NCI-H345 (cell line): ENCODE measurements around the gene CDKL4.
A peak's percentile ranks its signal among the peaks of the same experiment; 100 is the strongest.
"Not testable (repeated sequence)": the region's sequence is repeated elsewhere in the genome, so short reads cannot be mapped to it uniquely, and the experiment has no call there.

Experiments
- DNase-seq: peaks from one replicate; lab custom pipeline; 2025; lab: John Stamatoyannopoulos, UW

Gene CDKL4

DNA sequence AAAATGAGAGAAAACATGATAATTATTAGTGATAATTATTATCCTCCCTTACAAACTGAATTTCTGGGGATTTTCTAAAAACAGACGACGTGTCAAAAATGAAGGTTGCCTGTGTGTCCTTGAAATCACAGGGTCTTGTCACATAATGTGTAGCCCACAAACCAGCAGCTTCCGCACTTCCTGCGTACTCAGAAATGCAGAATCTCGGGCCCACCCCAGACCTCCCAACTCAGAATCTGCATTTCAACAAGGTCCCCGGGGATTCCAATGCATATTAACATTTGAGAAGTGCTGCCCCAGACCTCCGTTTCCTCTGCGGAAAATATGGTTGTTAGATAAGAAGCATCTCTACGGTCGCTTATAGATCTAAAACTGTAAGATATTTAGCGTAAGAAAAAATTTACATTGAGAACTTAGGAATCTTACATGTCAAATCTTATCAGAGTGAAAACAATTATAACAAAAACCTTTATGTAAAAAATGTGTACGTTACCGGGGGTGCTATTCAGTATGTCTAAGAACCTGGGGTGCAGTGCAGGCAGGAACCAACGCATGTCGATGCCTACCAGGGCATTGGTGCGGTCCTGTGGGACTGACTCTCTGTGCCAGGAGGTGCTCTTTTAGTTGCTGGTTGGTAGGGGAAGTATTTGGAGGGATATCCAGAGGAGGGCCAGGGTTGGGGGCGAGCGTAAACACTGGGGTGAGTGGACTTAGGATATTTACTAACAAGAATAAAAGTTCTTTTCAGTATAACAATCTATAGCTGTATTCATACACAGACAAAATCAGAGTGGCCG lies 15.2 kb downstream of the CDKL4 start:
- DNase-seq = no peak

DNA sequence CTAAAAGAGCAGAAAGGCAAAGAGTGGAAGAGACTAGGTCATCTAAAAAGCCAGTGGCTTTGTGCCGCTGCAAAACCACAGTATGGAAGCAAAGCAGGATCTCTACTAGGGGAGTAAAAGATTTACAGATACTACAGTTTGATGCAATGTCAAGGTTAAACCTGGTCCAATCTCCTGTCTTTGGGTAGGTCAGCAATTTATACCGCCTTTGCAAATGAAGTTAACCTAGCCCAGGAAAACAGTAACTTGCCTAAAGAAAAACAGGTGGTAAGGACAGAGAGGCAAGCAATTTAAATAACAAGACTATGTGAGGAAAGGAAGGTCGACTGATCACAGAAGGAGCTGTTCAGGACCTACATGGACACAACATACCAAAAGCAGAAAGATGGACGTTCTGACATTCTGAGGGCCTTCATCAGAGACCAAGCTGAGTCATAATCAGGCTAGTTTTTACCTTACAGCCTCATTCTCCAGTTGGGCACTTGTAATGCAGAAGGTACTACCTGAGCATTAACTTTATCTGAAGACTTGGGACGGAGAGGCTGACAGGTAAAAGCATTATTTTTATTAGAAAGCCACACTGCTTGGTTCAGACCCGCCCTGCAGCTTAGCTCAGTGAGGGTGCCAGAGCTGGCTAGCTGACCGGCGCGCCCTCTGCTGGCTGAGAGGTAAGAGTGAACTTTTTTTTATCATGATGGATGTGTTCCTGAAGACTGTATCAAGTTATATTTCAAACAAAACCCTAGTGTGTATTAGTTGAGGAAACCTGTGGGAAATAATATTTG lies 15.9 kb downstream of the CDKL4 start:
- peak; percentile 61 for DNase-seq

GRCh38 chr2:39225567-39225966 lies 18.2 kb downstream of the CDKL4 start:
- DNase-seq = no peak

DNA sequence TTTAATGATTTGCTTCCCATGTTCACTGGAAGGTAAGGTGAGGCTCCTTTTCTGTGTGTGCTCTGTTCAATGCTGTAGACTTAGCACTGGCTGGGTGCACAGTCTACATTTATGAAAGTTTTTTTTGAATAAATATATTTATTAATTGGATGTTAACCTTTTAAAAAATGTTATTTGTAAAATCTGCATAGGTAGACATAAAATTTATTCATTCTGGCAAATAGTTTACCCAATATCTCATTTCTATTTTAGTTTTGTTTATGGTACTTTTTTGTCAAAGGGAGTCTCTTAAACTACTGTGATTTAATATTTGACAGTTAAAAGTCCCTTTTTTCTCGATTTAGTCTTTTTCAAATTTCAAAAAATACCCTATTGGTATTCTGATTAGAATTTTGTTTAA lies 19.9 kb downstream of the CDKL4 start:
- no peak for DNase-seq

DNA sequence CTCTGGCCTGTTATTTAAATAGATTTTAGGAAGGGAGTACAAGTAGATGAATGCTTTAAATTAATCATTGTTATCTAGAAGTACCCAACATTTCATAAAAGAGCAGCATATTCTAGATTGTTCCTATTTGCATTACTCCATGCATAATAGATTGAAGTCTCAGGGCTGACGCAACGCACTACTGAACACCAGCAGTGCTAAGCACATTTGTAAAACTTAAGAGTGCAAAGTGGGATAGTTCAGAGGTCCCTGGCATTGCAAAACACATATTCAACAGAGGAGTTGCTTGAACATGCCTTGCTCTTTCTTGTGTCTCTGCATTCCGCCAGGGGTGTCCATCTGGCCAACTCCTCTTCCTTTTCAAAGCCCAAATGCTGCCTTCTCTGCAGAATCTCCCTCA lies 22.3 kb downstream of the CDKL4 start:
- no peak for DNase-seq

GRCh38 chr2:39220136-39220535 lies 23.6 kb downstream of the CDKL4 start:
- DNase-seq = no peak

DNA sequence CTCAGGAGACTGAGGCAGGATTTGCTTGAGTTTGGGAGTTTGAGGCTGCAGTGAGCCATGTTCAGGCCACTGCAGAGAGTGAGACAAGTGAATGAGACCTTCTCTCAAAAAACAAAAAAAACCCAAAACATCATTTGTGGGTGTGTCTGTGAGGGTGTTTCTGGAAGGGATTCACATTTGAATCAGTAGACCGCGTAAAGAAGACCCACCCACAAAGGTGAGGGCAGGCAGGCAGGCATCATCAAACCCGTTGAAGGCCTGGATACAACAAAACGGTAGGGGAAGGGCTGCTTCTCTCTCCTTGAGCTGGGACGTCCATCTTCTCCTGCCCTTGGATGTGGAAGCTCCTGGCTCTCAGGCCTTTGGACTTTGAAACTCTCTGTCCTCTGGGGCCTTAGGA lies 25.4 kb downstream of the CDKL4 start:
- DNase-seq = no peak

DNA sequence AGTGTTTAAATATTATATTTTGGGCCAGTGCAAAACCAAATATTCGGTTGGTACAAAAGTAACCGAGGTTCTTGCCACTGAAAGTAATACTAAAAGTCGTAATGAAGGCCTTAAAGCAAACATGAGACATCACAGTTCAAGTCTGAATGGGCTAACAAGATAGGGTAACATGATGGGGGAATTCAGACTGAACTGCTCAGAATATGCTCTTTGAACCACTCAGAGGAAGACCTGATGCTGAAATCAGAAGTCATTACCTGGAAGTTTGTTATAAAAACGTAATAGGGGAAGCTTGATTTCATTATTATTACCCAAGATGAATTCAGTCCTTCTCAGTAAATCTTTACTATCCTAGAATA lies 26.6 kb downstream of the CDKL4 start:
- no peak for DNase-seq

DNA sequence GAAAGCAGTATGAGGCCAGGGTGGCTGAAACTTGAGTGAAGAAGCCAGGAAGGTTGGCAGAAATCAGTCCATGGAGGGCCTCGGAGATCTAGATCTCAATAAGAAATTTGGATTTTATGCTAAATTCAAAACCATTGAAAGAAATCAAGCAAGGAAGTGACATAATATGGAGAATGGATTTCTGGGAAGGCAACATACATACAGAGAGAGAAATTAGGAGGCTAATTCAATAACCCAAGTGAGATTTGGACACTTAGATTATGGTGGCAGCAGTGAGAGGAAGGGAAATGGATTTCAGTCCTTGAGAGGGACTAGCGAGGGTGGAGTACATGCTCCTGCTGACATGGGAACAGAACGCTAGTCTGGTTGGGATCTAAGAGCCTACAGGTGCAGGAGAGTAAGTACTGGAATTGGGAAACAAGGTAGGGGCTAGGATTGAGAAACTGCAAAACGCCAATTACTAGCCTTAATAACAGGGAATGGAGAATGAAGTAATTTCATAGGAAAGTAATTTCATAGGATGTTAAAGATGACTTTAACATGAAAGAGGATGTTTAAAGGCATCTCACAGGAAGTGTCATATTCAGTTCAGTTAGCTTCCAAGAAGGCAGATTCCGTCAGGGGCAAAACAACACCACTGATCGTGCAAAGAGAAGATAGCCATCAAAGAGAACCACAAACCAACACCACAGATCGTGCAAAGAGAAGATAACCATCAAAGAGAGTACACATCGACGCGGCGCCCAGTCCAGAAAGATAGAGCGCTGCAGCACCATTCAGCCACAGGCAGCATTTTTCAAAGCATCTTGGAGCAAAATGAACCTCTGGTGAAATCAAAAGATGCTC lies 27.2 kb downstream of the CDKL4 start:
- no peak for DNase-seq

GRCh38 chr2:39215545-39215944 lies 28.2 kb downstream of the CDKL4 start:
- DNase-seq = no peak

- DNase-seq = no peak
Observed at GRCh38 chr2:39213015-39213414, 30.8 kb downstream of the CDKL4 start.

DNA sequence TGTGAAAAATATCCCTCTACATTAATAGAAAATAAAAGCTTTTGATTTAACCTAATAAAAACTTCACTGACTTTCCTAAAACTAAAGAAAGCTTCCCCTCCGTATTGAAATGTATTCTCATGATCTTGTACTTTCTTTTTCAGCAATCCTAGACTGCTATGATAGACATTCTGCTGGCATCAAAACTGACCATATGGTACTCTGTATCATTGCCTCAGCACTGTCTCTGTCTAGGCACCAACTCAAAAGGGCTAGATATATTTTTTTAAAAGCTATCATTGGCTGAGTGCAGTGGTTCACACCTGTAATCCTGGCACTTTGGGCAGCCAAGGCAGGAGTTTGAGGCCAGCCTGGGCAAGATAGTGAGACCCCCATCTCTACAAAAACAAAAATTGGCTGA lies 32.9 kb downstream of the CDKL4 start:
- no peak for DNase-seq

DNA sequence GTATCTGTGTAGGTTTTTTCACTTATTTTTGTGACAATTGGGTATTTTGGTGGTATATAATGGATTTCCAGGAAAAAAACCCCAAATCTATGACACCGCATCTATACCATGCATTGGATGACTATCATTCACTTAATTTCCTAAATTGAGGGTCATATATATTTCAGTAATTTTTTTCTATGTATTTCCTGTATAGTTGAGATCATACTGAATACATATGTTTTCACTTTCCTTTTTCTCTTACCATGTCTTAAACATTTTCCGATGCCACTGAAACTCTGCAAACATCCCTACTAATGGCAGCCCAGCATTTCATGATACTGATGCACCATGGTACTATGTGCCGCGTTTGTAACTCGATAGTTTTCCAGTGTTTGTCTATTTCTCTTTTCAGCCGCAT lies 40.4 kb downstream of the CDKL4 start:
- no peak for DNase-seq

- DNase-seq = no peak
Observed at GRCh38 chr2:39202639-39203369, 41.0 kb downstream of the CDKL4 start.

DNA sequence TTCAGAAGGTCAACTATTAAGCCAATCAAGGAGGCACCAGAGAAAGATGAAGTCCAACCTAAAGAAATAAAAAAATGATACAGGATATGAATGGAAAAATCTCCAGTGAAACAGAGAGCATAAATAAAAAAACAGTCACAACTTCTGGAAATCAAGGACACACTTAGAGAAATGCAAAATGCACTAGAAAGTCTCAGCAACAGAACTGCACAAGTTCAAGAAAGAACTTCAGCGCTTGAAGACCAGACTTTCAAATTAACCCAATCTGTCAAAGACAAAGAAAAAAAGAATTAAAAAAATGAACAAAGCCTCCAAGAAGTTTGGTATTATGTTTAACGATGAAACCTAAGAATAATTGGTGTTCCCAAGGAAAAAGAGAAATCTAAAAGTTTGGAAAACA lies 46.8 kb downstream of the CDKL4 start:
- DNase-seq = not testable (repeated sequence)

DNA sequence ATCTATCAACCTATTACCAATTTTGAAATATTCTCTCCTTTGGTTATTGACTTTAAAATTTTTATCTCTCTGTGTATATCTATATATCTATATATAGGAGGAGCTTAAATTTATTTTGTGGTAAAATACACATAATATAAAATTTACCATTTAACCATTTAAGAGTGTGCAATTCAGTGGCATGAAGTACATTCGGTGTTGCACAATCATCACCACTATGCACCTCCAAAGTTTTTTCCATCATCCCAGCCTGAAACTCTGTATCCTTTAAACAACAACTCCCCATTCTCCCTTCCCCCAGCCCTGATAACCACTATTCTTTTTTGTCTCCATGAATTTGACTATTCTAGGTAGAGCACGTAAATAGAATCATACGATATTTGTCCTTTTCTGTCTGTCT lies 49.1 kb downstream of the CDKL4 start:
- DNase-seq = no peak

GRCh38 chr2:39188960-39189494 lies 54.7 kb downstream of the CDKL4 start:
- DNase-seq = no peak

DNA sequence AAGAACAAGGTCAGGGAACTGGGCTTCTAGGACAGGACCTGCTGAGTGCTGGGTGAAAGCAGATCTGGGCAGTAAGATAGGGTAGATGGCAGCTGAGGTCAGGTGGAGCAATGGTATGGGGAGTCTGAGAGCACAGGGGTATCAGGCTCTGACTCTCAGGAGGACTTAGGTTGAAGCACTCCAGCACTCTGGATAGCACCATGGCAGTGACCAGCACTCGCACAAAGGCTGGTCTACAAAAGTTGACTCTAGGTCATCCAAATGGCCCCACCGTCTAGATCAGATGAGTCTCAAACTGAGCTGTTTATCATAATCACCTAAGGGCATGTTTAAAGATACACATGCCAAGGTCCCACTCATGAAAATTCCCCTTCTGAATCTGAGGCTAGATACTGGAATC lies 60.1 kb downstream of the CDKL4 start:
- no peak for DNase-seq

DNA sequence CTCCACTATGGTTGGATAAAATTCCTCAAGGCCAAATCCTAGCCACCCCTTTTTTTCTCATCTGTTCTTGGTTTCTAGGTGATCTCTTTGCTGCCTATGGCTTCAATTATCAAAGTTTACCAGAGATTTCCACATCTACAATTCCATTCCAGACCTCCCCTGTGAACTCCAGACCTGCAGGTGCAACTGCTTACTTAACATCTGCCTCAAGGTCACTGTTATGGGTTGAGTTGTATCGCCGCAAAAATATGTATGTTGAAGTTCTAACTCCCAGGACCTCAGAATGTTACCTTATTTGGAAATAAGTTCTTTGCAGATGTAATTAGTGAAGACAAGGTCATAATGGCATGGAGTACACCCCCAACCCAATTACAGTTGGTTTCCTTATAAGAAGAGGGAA lies 62.5 kb downstream of the CDKL4 start:
- no peak for DNase-seq

DNA sequence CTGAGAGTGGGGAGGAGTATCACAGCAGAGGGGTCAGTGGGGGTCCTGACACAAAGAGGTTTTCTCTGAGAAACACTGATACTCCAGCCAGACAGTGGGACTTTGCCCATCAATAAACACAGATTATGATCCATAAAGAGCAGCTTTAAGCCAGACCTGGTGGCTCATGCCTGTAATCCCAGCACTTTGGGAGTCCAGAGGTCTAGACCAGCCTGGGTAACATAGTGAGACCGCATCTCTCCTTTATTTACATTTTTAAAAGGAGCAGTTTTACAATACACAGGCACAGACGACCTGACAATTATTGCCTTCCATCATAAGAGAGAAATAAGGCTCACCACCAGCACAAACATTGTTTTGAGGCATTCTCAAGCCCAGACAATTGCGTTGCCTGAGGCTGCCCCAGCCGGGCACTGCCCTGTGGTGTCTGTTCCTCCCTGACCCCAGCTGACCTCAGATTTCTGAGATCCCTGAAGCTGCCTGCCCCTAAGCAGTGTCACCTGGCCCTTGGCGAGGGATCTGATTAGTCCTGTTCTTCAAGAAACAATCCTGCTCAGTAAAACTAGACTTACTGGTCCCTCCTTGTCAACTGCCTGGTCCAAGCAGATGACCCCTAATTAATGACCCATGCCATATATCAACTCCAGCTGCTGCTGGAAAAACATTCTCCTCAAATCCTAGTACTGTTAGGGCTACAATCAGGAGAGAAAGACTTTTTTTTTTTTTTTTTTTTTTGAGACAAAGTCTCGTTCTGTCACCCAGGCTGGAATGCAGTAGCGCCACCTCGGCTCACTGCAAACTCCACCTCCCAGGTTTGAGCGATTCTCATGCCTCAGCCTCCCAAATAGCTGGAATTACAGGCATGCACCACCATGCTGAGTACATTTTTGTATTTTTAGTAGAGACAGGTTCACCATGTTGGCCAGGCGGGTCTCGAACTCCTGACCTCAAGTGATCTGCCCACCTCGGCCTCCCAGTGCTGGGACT lies 63.5 kb downstream of the CDKL4 start:
- DNase-seq = no peak

DNA sequence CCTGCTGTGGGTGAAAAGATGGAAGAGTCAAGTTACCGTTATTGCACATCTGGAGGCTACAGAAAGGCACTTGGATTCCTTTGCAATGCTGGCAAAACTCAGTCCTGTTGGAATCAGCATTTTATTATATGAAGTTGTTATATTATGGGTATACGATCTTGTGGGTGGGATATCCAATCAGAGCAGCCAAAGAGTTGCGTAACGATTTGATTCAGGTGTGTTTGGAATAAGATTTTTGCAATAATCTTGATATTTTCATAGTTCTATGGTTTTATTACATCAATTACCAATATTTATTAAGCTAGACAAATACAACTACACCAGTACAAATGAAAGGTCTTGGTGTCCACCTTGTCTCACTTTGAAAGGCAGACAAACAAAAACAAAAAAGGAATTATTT lies 65.0 kb downstream of the CDKL4 start:
- no peak for DNase-seq
